ENCODE data around the gene GMIP. TPM values are rescaled to one million over a fixed set of nuclear protein-coding genes. Genes with fewer than 3 reads are reported as not detected.
A peak's percentile ranks its signal among the peaks of the same experiment; 100 is the strongest.

Gene GMIP
- polyA plus RNA-seq, 1 donor from 2014 or later = 72.4 TPM

- H3K27me3 Mint-ChIP-seq = no peaks in the 10 kb centered on the region
- H3K9me3 Mint-ChIP-seq = no peaks in the 10 kb centered on the region
- peak overlapping the region in 1 of 4 donors; percentile 60 for H3K4me3 Mint-ChIP-seq
- H3K27ac Mint-ChIP-seq = peak overlapping the region; percentile 16 to 43 (median 34)
- H3K4me1 Mint-ChIP-seq = peaks cover 0 to 9% (median 6%) of the 10 kb centered on the region in 3 donors
- H3K36me3 Mint-ChIP-seq = peaks cover 5% of the 10 kb centered on the region
Observed at GRCh38 chr19:19634516-19635312, 8.7 kb downstream of the GMIP start.

GRCh38 chr19:19633711-19634515 lies 9.5 kb downstream of the GMIP start:
- peaks cover 0 to 9% (median 6%) of the 10 kb centered on the region in 3 donors for H3K4me1 Mint-ChIP-seq
- H3K36me3 Mint-ChIP-seq = peaks cover 5% of the 10 kb centered on the region
- no peaks in the 10 kb centered on the region for H3K9me3 Mint-ChIP-seq
- peak overlapping the region in 2 of 4 donors; percentile 66 to 68 for H3K4me3 Mint-ChIP-seq
- H3K27ac Mint-ChIP-seq = peak overlapping the region; percentile 16 to 34 (median 20)
- no peaks in the 10 kb centered on the region for H3K27me3 Mint-ChIP-seq

GRCh38 chr19:19632661-19633060 lies 10.8 kb downstream of the GMIP start:
- Mint-ChIP-seq H3K27ac (peak overlapping the region in 2 of 3 donors; percentile 34 to 81), H3K36me3 (peaks cover 5% of the 10 kb centered on the region), H3K27me3 (no peaks in the 10 kb centered on the region), H3K4me1 (peaks cover 0 to 12% (median 6%) of the 10 kb centered on the region in 3 donors), H3K4me3 (peak overlapping the region in 1 of 4 donors; percentile 68), H3K9me3 (no peaks in the 10 kb centered on the region)

GRCh38 chr19:19631346-19631745 lies 12.1 kb downstream of the GMIP start:
- H3K36me3 Mint-ChIP-seq = peaks cover 5% of the 10 kb centered on the region
- peak overlapping the region in 1 of 3 donors; percentile 73 for H3K27ac Mint-ChIP-seq
- peaks cover 2 to 22% (median 13%) of the 10 kb centered on the region in 3 donors for H3K4me1 Mint-ChIP-seq
- H3K9me3 Mint-ChIP-seq = no peaks in the 10 kb centered on the region
- H3K27me3 Mint-ChIP-seq = no peaks in the 10 kb centered on the region
- H3K4me3 Mint-ChIP-seq = peak overlapping the region in 1 of 4 donors; percentile 82

- Mint-ChIP-seq H3K27ac (peak overlapping the region in 2 of 3 donors; percentile 27 to 73), H3K4me3 (peak overlapping the region in 1 of 4 donors; percentile 82), H3K27me3 (no peaks in the 10 kb centered on the region), H3K9me3 (no peaks in the 10 kb centered on the region), H3K36me3 (peaks cover 5% of the 10 kb centered on the region), H3K4me1 (peaks cover 6 to 23% (median 11%) of the 10 kb centered on the region in 3 donors)
Observed at GRCh38 chr19:19630426-19630825, 13.0 kb downstream of the GMIP start.

- H3K9me3 Mint-ChIP-seq = no peaks in the 10 kb centered on the region
- H3K27ac Mint-ChIP-seq = peak overlapping the region in 2 of 3 donors; percentile 53 to 73
- peak overlapping the region in 1 of 4 donors; percentile 82 for H3K4me3 Mint-ChIP-seq
- H3K4me1 Mint-ChIP-seq = peaks cover 6 to 22% (median 11%) of the 10 kb centered on the region in 3 donors
- peaks cover 5% of the 10 kb centered on the region for H3K36me3 Mint-ChIP-seq
- H3K27me3 Mint-ChIP-seq = no peaks in the 10 kb centered on the region
Observed at GRCh38 chr19:19630062-19630414, 13.4 kb downstream of the GMIP start.

- peak overlapping the region; percentile 66 to 92 (median 90) for H3K4me3 Mint-ChIP-seq
- H3K27me3 Mint-ChIP-seq = no peaks in the 10 kb centered on the region
- peak overlapping the region in 2 of 3 donors; percentile 81 to 87 for H3K27ac Mint-ChIP-seq
- H3K36me3 Mint-ChIP-seq = peaks cover 3% of the 10 kb centered on the region
- no peaks in the 10 kb centered on the region for H3K9me3 Mint-ChIP-seq
- H3K4me1 Mint-ChIP-seq = peaks cover 6 to 20% (median 13%) of the 10 kb centered on the region in 3 donors
Observed at GRCh38 chr19:19628501-19629134, 14.8 kb downstream of the GMIP start.

- H3K9me3 Mint-ChIP-seq = no peaks in the 10 kb centered on the region
- H3K4me1 Mint-ChIP-seq = peaks cover 6 to 20% (median 9%) of the 10 kb centered on the region in 3 donors
- H3K4me3 Mint-ChIP-seq = peak within 1 kb of the TSS; percentile 83 to 99 (median 94)
- H3K27me3 Mint-ChIP-seq = no peaks in the 10 kb centered on the region
- H3K36me3 Mint-ChIP-seq = no peaks in the 10 kb centered on the region
- peak within 1 kb of the TSS; percentile 81 to 94 (median 87) for H3K27ac Mint-ChIP-seq
Observed at GRCh38 chr19:19627621-19628500, 15.6 kb downstream of the GMIP start, which contains the start of gene LPAR2. Gene LPAR2 (minus strand): TSS chr19:19628220. CDS start chr19:19627275, 945 bp downstream.

- Mint-ChIP-seq H3K27ac (peak overlapping the region; percentile 77 to 94 (median 81)), H3K4me1 (peaks cover 6 to 20% (median 9%) of the 10 kb centered on the region in 3 donors), H3K4me3 (peak overlapping the region; percentile 34 to 99 (median 88)), H3K36me3 (no peaks in the 10 kb centered on the region), H3K9me3 (no peaks in the 10 kb centered on the region), H3K27me3 (no peaks in the 10 kb centered on the region)
Observed at GRCh38 chr19:19626516-19627472, 16.7 kb downstream of the GMIP start.

GRCh38 chr19:19624032-19624570 lies 19.4 kb downstream of the GMIP start:
- H3K4me1 Mint-ChIP-seq = peaks cover 10 to 20% (median 12%) of the 10 kb centered on the region in 3 donors

GRCh38 chr19:19623383-19623782 lies 20.1 kb downstream of the GMIP start:
- Mint-ChIP-seq H3K4me3 (peak overlapping the region in 1 of 4 donors; percentile 44), H3K9me3 (no peaks in the 10 kb centered on the region), H3K36me3 (no peaks in the 10 kb centered on the region), H3K27me3 (no peaks in the 10 kb centered on the region), H3K27ac (no peak overlapping the region), H3K4me1 (peaks cover 10 to 21% (median 17%) of the 10 kb centered on the region in 3 donors)

More at GRCh38 chr19:19624032-19624570, 19.4 kb downstream of the GMIP start:
- H3K36me3 Mint-ChIP-seq = no peaks in the 10 kb centered on the region
- peak overlapping the region in 1 of 4 donors; percentile 44 for H3K4me3 Mint-ChIP-seq
- no peaks in the 10 kb centered on the region for H3K9me3 Mint-ChIP-seq
- H3K27me3 Mint-ChIP-seq = no peaks in the 10 kb centered on the region
- peak overlapping the region; percentile 45 to 78 (median 74) for H3K27ac Mint-ChIP-seq

GRCh38 chr19:19619849-19620210 lies 23.6 kb downstream of the GMIP start:
- no peaks in the 10 kb centered on the region for H3K9me3 Mint-ChIP-seq
- H3K36me3 Mint-ChIP-seq = no peaks in the 10 kb centered on the region
- H3K27me3 Mint-ChIP-seq = no peaks in the 10 kb centered on the region
- no peak overlapping the region for H3K27ac Mint-ChIP-seq
- no peak overlapping the region for H3K4me3 Mint-ChIP-seq
- H3K4me1 Mint-ChIP-seq = peaks cover 7 to 15% (median 15%) of the 10 kb centered on the region in 3 donors
